Measurements from ENCODE around the gene UBALD2. TPM values are rescaled to one million over a fixed set of nuclear protein-coding genes. Genes with fewer than 3 reads are reported as not detected.

Gene UBALD2
- total and polyA plus RNA-seq, 2 of the 8 experiments (the other 6 are each of a cell fraction or from before 2014, with no cell fraction given), result 17.8 to 22.6 TPM

DNA sequence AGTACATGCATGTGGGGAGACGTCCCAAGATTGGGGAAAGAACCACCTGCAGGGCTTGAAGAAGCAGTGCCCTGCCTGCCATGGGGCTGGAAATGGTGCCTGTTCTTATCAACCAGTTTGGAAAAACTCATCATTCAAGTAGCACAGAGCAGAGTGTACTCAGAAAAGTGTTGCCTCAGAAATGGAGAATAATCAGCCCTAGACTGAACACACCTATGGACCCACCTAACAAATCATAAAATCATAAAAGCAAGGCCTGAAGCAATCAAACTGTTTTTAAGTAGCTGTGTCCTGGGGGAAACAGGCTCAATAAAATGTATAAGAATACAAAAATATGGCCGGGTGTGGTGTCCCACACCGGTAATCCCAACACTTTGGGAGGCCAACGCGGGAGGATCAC lies 31.7 kb downstream of the UBALD2 start:
- no peak overlapping the region for H2BK120ac ChIP-seq (replicated peaks; ENCODE audit: low read depth, low read length)
- H3K9ac ChIP-seq (replicated peaks in 1 of 4; ENCODE audit: extremely low read depth in 1 of 4, low read depth in 3 of 4, low read length in 3 of 4), result no peak overlapping the region
- no peak overlapping the region for H2AK5ac ChIP-seq (ENCODE audit: low read depth, low read length)
- H3K56ac ChIP-seq (replicated peaks; ENCODE audit: insufficient read length, low read depth, low read length), result no peak overlapping the region
- no peak overlapping the region for H3K27ac ChIP-seq (ENCODE audit: low read depth, low read length)
- no peaks in the 10 kb centered on the region for H3K79me2 ChIP-seq (ENCODE audit: control insufficient read depth in 1 of 2, insufficient read depth in 2 of 2, low read length in 2 of 2)
- no peak overlapping the region for H2BK12ac ChIP-seq (ENCODE audit: low read depth, low read length)
- H2AFZ ChIP-seq (ENCODE audit: low read length), result no peak overlapping the region
- no peak overlapping the region for H3K23ac ChIP-seq (ENCODE audit: insufficient read length)
- peaks cover 0 to 4% of the 10 kb centered on the region in 2 experiments for H4K20me1 ChIP-seq (replicated peaks in 1 of 2; ENCODE audit: control insufficient read depth in 1 of 2, insufficient read depth in 2 of 2, low read length in 2 of 2)
- FAIRE-seq (no peak), DNase-seq (ENCODE audit: low read depth in 1 of 2, low spot score in 2 of 2) (no peak)
- no peaks in the 10 kb centered on the region for H3K9me3 ChIP-seq (ENCODE audit: insufficient read depth in 2 of 2, low read depth in 1 of 2, low read length in 1 of 2)
- no peak overlapping the region for H4K5ac ChIP-seq (ENCODE audit: insufficient read length, low read depth, low read length)
- no peak overlapping the region for H3K4ac ChIP-seq (replicated peaks; ENCODE audit: insufficient read length, low read depth, low read length)
- ChIA-PET CTCF (ENCODE audit: partially characterized antibody) (interaction anchor here (1.2 to 7.7 kb wide), 5 partner anchors 8 to 145 kb away, joined by 3 to 76 read pairs (median 13); partner anchors contain the start of gene SPHK1), POLR2A (ENCODE audit: partially characterized antibody) (no interaction called here)
- WGBS, 2 experiments (ENCODE audit: extremely low coverage in 1 of 2, insufficient coverage in 1 of 2, insufficient read length in 1 of 2, insufficient replicate concordance in 2 of 2, low coverage in 1 of 2, low lambda C conversion rate in 2 of 2, missing lambda C conversion rate in 1 of 2), result 92% methylated on average over 5 of the region's 5 CpGs; no CpG with 5 or more reads in 1 of the 2 experiments
- H3K4me2 ChIP-seq (ENCODE audit: insufficient read depth in 1 of 2, low read depth in 2 of 2, low read length in 2 of 2), result no peak overlapping the region
- no peak overlapping the region for H4K91ac ChIP-seq (replicated peaks; ENCODE audit: insufficient read length, low read length)
- H3K27me3 ChIP-seq (replicated peaks in 1 of 4; ENCODE audit: control insufficient read depth in 3 of 4, extremely low read depth in 1 of 4, insufficient read depth in 3 of 4, low read length in 3 of 4), result no peaks in the 10 kb centered on the region
- H3K4me3 ChIP-seq (ENCODE audit: extremely low read depth in 1 of 4, insufficient read depth in 2 of 4, low read depth in 3 of 4, low read length in 4 of 4), result no peak overlapping the region
- H3K18ac ChIP-seq (ENCODE audit: extremely low read depth, low read length), result no peak overlapping the region
- H2BK15ac ChIP-seq (ENCODE audit: low read length), result no peak overlapping the region
- no peaks in the 10 kb centered on the region for H3K79me1 ChIP-seq (ENCODE audit: low read depth, low read length)
- H2BK20ac ChIP-seq (ENCODE audit: low read length), result no peak overlapping the region
- no peaks in the 10 kb centered on the region for H3K4me1 ChIP-seq (replicated peaks in 1 of 4; ENCODE audit: control insufficient read depth in 3 of 4, insufficient read depth in 4 of 4, low read length in 3 of 4)
- TF ChIP-seq EZH2 (IDR thresholded peaks at IDR 0.05; ENCODE audit: low read depth, low read length, severe bottlenecking) (no peak), TAF1 (IDR thresholded peaks at IDR 0.05; ENCODE audit: low read depth, low read length) (no peak), RFX5 (IDR thresholded peaks at IDR 0.05; ENCODE audit: borderline replicate concordance, low read depth, low read length) (no peak), ASH2L (IDR thresholded peaks at IDR 0.05; ENCODE audit: low read length) (no peak), GTF2F1 (IDR thresholded peaks at IDR 0.05; ENCODE audit: borderline replicate concordance, low read depth, low read length) (no peak), HDAC2 (IDR thresholded peaks at IDR 0.05; ENCODE audit: borderline replicate concordance in 1 of 2, low read depth in 2 of 2, low read length in 2 of 2) (no peak)
- TF ChIP-seq, protein P1, sequence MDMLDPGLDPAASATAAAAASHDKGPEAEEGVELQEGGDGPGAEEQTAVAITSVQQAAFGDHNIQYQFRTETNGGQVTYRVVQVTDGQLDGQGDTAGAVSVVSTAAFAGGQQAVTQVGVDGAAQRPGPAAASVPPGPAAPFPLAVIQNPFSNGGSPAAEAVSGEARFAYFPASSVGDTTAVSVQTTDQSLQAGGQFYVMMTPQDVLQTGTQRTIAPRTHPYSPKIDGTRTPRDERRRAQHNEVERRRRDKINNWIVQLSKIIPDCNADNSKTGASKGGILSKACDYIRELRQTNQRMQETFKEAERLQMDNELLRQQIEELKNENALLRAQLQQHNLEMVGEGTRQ (IDR thresholded peaks at IDR 0.05; ENCODE audit: low read length), result no peak
- no peaks in the 10 kb centered on the region for H3K23me2 ChIP-seq (ENCODE audit: low read depth, low read length)
- H3K14ac ChIP-seq (ENCODE audit: insufficient read length), result no peak overlapping the region
- H3K36me3 ChIP-seq (ENCODE audit: control insufficient read depth in 2 of 4, insufficient read depth in 4 of 4, low read length in 3 of 4), result peaks cover 0 to 4% (median 0%) of the 10 kb centered on the region in 4 experiments; a peak in 1 of 8 replicates
- H4K8ac ChIP-seq (ENCODE audit: extremely low read depth, insufficient read depth, low read length), result no peak overlapping the region
- no peak overlapping the region for H2BK5ac ChIP-seq (ENCODE audit: low read depth, low read length)

Data from H1 (cell line).